Ovary (tissue), 3 donors: Measurements from ENCODE around the gene SKI.

Source experiments
- CTCF ChIP-seq, 3 donors: fragments of 450-650 bp in 2 of 3; fragments of 200-600 bp in 1 of 3; IDR thresholded peaks; one replicate each; pipeline versions ENCODE4 v1.5.1 to v1.8.0; 2016 to 2022; ENCODE audit warnings: antibody characterized with exemption in 3 of 3, mild to moderate bottlenecking in 1 of 3
- EP300 ChIP-seq: sonication (generic); formaldehyde crosslinking; IDR thresholded peaks from one replicate; pipeline ENCODE4 v1.6.1; 2017; ENCODE audit warnings: antibody characterized with exemption
- POLR2A ChIP-seq: fragments of 450-650 bp; IDR thresholded peaks from one replicate; pipeline ENCODE4 v1.6.1; 2017; ENCODE audit warnings: antibody characterized with exemption, mild to moderate bottlenecking, moderate library complexity
- donor health status: DM: no; HTN: no; CAD: no.

GRCh38 chr1:2212532-2213491 is 15.3 kb upstream of the SKI start:
- peak; percentile 6 to 59 (median 43) for TF ChIP-seq CTCF (IDR thresholded peaks at IDR 0.05)
- TF ChIP-seq POLR2A, result peak; percentile 60
- peak; percentile 90 for TF ChIP-seq EP300
